SU-DHL-6 (cell line): ENCODE results near the gene SLC17A2.

Experiments used
- H2AFZ ChIP-seq: fragments of 200-600 bp; sonication (generic); 2 replicates; pipeline ENCODE4 v1.6.1; 2014; ENCODE audit warnings: low read depth, mild to moderate bottlenecking, moderate library complexity, mixed read lengths, antibody characterized with exemption, low read length; ENCODE audit not compliant: severe bottlenecking
- H3F3A ChIP-seq: fragments of 200-600 bp; shearing (Covaris generic); 2 replicates; pipeline ENCODE4 v1.6.0; 2016; ENCODE audit warnings: antibody characterized with exemption, mild to moderate bottlenecking; ENCODE audit not compliant: insufficient read depth
- H3K27ac ChIP-seq: fragments of 200-600 bp; sonication (generic); 2 replicates; pipeline ENCODE4 v1.5.1; 2016; ENCODE audit warnings: low read depth, mild to moderate bottlenecking, low read length, moderate library complexity, mixed read lengths
- H3K27me3 ChIP-seq: fragments of 200-600 bp; sonication (generic), shearing (Covaris generic); 2 replicates; pipeline ENCODE4 v1.6.0; 2014; ENCODE audit warnings: mild to moderate bottlenecking, low read length
- H3K36me3 ChIP-seq: fragments of 200-600 bp; sonication (generic); 2 replicates; pipeline ENCODE4 v1.6.1; 2014; ENCODE audit warnings: mild to moderate bottlenecking, low read length, mixed read lengths
- H3K4me2 ChIP-seq: fragments of 300-600, 200-600 bp; shearing (Covaris generic), sonication (generic); 2 replicates; pipeline ENCODE4 v1.6.0; 2014; ENCODE audit warnings: low read length, low read depth, mild to moderate bottlenecking; ENCODE audit not compliant: poor library complexity, severe bottlenecking
- H3K4me3 ChIP-seq: fragments of 200-600 bp; sonication (generic); 2 replicates; pipeline ENCODE4 v1.5.1; 2014; ENCODE audit warnings: antibody characterized with exemption, low read length, mild to moderate bottlenecking, mixed read lengths; ENCODE audit not compliant: insufficient read depth, poor library complexity, severe bottlenecking
- H3K79me2 ChIP-seq: fragments of 200-600 bp; sonication (generic); 2 replicates; pipeline ENCODE4 v1.6.1; 2014; ENCODE audit warnings: mild to moderate bottlenecking, low read length, moderate library complexity; ENCODE audit not compliant: insufficient read depth
- H3K9ac ChIP-seq: fragments of 200-600 bp; sonication (generic); 2 replicates; pipeline ENCODE4 v1.7.0; 2014; ENCODE audit warnings: mild to moderate bottlenecking, low read length
- H3K9me2 ChIP-seq: fragments of 200-600 bp; sonication (generic); replicated peaks from 2 replicates; pipeline ENCODE4 v1.6.1; 2014; ENCODE audit warnings: low read length; ENCODE audit not compliant: insufficient read depth
- H3K9me3 ChIP-seq: fragments of 200-600 bp; sonication (generic); 2 replicates; pipeline ENCODE4 v1.6.1; 2014; ENCODE audit warnings: low read length, mixed read lengths; ENCODE audit not compliant: insufficient read depth
- H4K20me1 ChIP-seq: fragments of 200-600 bp; sonication (generic); 2 replicates; pipeline ENCODE4 v1.6.1; 2014; ENCODE audit warnings: low read depth, mild to moderate bottlenecking, antibody characterized with exemption, low read length, moderate library complexity, mixed read lengths
- EZH2phosphoT487 ChIP-seq: fragments of 200-600 bp; sonication (generic), shearing (Covaris generic); conservative IDR thresholded peaks from 2 replicates; pipeline ENCODE4 v1.6.1; 2018; ENCODE audit warnings: mild to moderate bottlenecking, antibody characterized with exemption, low read length, moderate library complexity, mixed read lengths
- TF ChIP-seq, protein P1 (sequence below): fragments of 200-600 bp; sonication (generic); IDR thresholded peaks from one replicate; pipeline ENCODE4 v1.5.1; 2017; ENCODE audit warnings: antibody characterized with exemption, mild to moderate bottlenecking, low read length, moderate library complexity; ENCODE audit not compliant: insufficient read depth, poor library complexity, severe bottlenecking

SLC17A2 gene

DNA sequence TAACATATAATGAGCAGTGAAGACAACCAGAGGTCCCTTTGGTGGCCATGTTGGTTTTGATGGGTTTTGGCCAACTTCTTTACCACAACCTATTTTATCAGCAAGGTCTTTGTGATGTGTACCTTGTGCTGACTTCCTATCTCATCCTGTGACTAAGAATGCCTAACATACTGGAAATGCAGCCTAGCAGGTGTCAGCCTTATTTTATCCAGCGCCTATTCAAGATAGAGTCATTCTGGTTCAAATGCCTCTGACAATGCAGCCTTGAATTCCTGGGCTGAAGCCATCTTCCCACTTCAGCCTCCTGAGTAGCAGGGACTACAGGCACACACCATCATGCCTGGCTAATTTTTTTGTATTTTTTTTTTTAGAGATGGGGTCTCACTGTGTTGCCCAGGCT lies 24.3 kb upstream of the SLC17A2 start:
- TF ChIP-seq, protein P1, sequence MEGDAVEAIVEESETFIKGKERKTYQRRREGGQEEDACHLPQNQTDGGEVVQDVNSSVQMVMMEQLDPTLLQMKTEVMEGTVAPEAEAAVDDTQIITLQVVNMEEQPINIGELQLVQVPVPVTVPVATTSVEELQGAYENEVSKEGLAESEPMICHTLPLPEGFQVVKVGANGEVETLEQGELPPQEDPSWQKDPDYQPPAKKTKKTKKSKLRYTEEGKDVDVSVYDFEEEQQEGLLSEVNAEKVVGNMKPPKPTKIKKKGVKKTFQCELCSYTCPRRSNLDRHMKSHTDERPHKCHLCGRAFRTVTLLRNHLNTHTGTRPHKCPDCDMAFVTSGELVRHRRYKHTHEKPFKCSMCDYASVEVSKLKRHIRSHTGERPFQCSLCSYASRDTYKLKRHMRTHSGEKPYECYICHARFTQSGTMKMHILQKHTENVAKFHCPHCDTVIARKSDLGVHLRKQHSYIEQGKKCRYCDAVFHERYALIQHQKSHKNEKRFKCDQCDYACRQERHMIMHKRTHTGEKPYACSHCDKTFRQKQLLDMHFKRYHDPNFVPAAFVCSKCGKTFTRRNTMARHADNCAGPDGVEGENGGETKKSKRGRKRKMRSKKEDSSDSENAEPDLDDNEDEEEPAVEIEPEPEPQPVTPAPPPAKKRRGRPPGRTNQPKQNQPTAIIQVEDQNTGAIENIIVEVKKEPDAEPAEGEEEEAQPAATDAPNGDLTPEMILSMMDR, result no peak
- TF ChIP-seq EZH2phosphoT487, result no peak
- H3K9me2 ChIP-seq, result no peaks in the 10 kb centered on the region
- H3K4me3 ChIP-seq, result no peak overlapping the region
- H3K27ac ChIP-seq, result no peak overlapping the region
- H3K36me3 ChIP-seq, result no peaks in the 10 kb centered on the region
- peaks cover 6% of the 10 kb centered on the region; the same call in 1 of the 2 replicates for H3K9me3 ChIP-seq
- no peaks in the 10 kb centered on the region for H4K20me1 ChIP-seq
- no peak overlapping the region for H3K4me2 ChIP-seq
- H3K27me3 ChIP-seq, result no peaks in the 10 kb centered on the region
- H3K79me2 ChIP-seq, result no peaks in the 10 kb centered on the region
- no peaks in the 10 kb centered on the region for H3F3A ChIP-seq
- H2AFZ ChIP-seq, result no peak overlapping the region
- H3K9ac ChIP-seq, result no peak overlapping the region

DNA sequence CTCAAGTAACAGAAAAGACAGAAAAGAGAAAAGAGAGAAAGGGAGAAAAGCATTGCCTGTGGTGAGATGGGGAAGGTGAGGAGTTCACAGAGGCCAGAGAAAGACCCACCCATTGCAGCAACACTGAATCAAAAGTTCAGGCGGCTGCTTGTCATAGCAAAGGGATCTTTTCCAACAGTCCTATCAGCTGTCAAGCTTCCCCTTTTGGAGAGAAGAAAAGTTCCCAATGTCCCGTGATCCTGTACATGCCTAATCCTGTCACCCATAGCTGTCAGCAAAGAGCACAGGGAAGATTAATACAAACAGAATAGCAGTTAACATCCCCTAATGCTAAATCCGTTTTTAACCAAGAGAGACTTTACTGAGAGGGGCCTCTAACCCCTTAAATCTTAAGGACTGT lies 23.2 kb upstream of the SLC17A2 start:
- H3K4me3 ChIP-seq, result no peak overlapping the region
- no peaks in the 10 kb centered on the region for H3K79me2 ChIP-seq
- H2AFZ ChIP-seq, result no peak overlapping the region
- H3F3A ChIP-seq, result no peaks in the 10 kb centered on the region
- no peaks in the 10 kb centered on the region for H3K27me3 ChIP-seq
- H3K4me2 ChIP-seq, result no peak overlapping the region
- no peaks in the 10 kb centered on the region for H3K36me3 ChIP-seq
- TF ChIP-seq, protein P1, result no peak
- no peak for TF ChIP-seq EZH2phosphoT487
- no peaks in the 10 kb centered on the region for H3K9me2 ChIP-seq
- H3K9ac ChIP-seq, result no peak overlapping the region
- H4K20me1 ChIP-seq, result no peaks in the 10 kb centered on the region
- no peaks in the 10 kb centered on the region for H3K9me3 ChIP-seq
- H3K27ac ChIP-seq, result no peak overlapping the region

DNA sequence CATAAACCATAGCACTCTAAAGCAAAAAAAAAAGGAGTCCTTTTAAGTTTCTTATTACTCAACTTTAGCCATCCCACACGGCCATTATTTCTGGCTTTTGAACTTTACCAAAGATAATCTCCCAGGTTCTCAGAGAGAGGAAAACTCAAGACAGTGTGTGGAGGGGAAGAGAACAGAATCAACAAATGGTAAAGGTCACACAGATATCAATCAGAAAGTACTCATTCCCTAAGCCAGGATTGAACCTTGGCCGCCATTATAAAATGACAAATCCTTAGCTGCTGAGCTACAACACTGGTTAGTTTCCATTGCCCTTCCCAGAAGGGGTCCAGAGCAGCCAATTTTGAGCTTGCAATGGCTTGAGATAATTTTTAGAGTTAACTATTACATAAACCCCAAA lies 22.0 kb upstream of the SLC17A2 start:
- Histone ChIP-seq H3F3A (no peaks in the 10 kb centered on the region), H3K9ac (no peak overlapping the region), H4K20me1 (no peaks in the 10 kb centered on the region), H3K9me3 (no peaks in the 10 kb centered on the region), H3K4me2 (no peak overlapping the region), H3K9me2 (no peaks in the 10 kb centered on the region), H3K79me2 (no peaks in the 10 kb centered on the region), H3K27me3 (no peaks in the 10 kb centered on the region), H2AFZ (no peak overlapping the region), H3K27ac (no peak overlapping the region), H3K36me3 (no peaks in the 10 kb centered on the region), H3K4me3 (no peak overlapping the region)
- TF ChIP-seq, protein P1, result no peak
- TF ChIP-seq EZH2phosphoT487, result no peak
